ENCODE measurements around the gene RRM1.

The RRM1 gene

DNA sequence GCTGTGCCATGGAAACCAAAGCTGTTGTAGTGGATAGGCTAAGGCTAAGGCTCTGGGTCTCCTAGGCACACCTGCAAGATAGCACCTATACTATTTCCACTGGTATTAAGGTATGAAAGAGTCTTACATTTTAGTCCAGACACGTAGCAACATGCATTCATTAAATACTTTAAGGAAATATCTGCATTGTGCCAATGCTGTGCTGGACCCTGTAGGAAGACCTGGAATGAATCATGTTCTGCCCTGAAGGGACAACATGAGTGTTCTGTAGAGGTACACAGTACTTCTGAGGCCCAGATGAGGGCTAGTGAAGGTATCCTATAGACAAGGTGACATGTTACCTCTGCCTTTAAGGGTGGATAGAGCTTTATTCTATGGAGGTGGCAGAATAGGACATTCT lies 35.2 kb upstream of the RRM1 start:
- no peak overlapping the region for H3K27ac ChIP-seq
- TF ChIP-seq CTCF (conservative IDR thresholded peaks at IDR 0.05) = no peak

DNA sequence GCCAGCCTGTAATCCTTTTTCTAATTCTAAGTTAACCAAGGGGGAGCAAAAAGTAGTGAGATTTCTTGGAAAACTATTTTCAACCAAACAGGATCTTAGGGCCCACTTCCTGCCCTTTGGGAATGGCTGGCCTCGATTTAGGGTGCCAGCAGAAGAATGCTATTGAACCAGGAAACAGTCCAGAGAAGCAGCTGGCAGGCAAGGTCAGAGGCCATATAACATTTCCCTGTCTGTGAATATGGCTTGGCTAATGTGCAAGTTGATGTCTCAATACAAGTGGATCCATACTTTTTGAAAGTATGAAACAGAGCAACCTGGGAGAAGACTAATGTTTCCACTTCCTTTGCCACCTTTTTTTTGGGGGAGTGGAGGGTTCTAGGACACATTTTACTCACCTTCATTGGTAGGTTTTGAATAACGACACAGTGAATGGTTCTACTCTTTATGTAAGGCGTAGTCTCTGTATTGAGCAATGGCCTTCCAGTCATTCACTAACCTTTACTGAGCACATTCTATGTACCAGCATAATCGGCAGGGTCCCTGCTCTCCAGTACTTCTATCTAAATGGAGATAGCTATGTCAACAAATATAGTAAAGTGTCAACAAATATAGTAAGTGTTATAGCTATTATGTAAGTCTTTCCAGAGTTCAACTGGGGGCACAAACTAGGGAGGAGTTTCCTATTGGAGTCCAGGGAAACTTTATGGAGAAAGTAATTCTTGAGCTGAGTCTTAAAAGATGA lies 34.2 kb upstream of the RRM1 start:
- no peak overlapping the region for H3K27ac ChIP-seq
- no peak for TF ChIP-seq CTCF (conservative IDR thresholded peaks at IDR 0.05)

- no peak for TF ChIP-seq CTCF (conservative IDR thresholded peaks at IDR 0.05)
- no peak overlapping the region for H3K27ac ChIP-seq
These were observed 32.9 kb upstream of the RRM1 start for GRCh38 chr11:4061700-4062099.

DNA sequence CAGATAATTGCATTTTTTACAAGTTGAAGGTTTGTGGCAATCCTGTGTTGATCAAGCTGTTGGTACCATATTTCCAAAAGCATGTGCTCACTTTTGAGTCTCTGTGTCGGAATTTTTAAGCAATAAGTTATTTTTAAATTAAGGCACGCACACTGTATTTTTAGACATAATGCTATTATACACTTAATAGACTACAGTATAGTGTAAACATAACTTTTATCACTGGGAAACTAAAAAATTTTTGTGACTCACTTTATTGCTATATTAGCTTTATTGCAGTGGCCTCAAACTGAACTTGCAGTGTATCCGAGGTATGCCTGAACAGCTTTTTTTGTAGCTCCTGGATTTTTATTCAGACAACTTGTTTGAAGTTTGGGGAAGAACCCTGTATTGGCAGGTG lies 31.3 kb upstream of the RRM1 start:
- TF ChIP-seq CTCF (conservative IDR thresholded peaks at IDR 0.05) = no peak
- H3K27ac ChIP-seq = no peak overlapping the region

GRCh38 chr11:4064278-4064955 lies 30.2 kb upstream of the RRM1 start:
- no peak for TF ChIP-seq CTCF (conservative IDR thresholded peaks at IDR 0.05)
- H3K27ac ChIP-seq = no peak overlapping the region

DNA sequence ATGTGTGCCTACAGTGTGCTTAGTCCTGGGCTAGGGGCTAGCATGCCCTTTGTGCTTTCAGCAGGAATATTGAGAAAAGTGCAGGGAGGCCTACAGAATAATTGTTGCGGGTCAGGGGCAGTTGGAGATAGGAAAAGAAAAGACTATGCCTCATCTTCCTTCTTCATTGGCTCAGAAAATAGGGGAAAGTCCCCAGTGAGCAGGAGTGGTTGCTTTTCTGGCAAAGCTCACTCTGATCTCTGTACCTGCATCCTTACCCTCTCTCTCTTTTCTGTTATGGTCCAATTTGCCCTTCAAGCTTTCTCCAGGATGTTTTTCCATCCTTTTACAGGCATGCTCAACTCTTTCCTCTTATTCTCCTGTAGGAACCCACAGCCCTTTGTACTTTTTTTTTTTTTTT lies 29.5 kb upstream of the RRM1 start:
- no peak overlapping the region for H3K27ac ChIP-seq
- no peak for TF ChIP-seq CTCF (conservative IDR thresholded peaks at IDR 0.05)

- no peak for TF ChIP-seq CTCF (conservative IDR thresholded peaks at IDR 0.05)
- H3K27ac ChIP-seq = no peak overlapping the region
These were observed 28.8 kb upstream of the RRM1 start for GRCh38 chr11:4065601-4066377.
